GM23248 (cell line): Measurements from ENCODE around the gene C3orf18.

Source experiments
- EZH2 ChIP-seq: fragments of 200-600 bp; sonication (generic); IDR thresholded peaks from 2 replicates; pipeline ENCODE4 v1.6.1; 2018; ENCODE audit warnings: antibody characterized with exemption, mild to moderate bottlenecking; ENCODE audit not compliant: insufficient read depth, poor library complexity, severe bottlenecking
- EZH2phosphoT487 ChIP-seq: fragments of 200-600 bp; sonication (generic); IDR thresholded peaks from 2 replicates; pipeline ENCODE4 v1.6.1; 2018; ENCODE audit warnings: antibody characterized with exemption, moderate library complexity, mild to moderate bottlenecking, low read depth; ENCODE audit not compliant: insufficient read depth

- TF ChIP-seq EZH2phosphoT487 (no peak), EZH2 (no peak)
These were observed 42.8 kb downstream of the C3orf18 start for GRCh38 chr3:50524746-50525145.
